Measurements from ENCODE around the gene SLAMF9.
"Not testable (repeated sequence)": the region's sequence is repeated elsewhere in the genome, so short reads cannot be mapped to it uniquely, and the experiment has no call there.

Gene SLAMF9

GRCh38 chr1:159920202-159920601, 33.8 kb downstream of the SLAMF9 start:
- DNase-seq = no peak

- DNase-seq = no peak
Observed at GRCh38 chr1:159919236-159919865, 34.7 kb downstream of the SLAMF9 start.

GRCh38 chr1:159918352-159919200, 35.5 kb downstream of the SLAMF9 start:
- DNase-seq = no peak

- DNase-seq = no peak
Observed at GRCh38 chr1:159917533-159918351, 36.3 kb downstream of the SLAMF9 start.

GRCh38 chr1:159916242-159917051, 37.6 kb downstream of the SLAMF9 start:
- DNase-seq = no peak

- no peak for DNase-seq
Observed at GRCh38 chr1:159915571-159916241, 38.3 kb downstream of the SLAMF9 start.

- DNase-seq = no peak
Observed at GRCh38 chr1:159914252-159915018, 39.6 kb downstream of the SLAMF9 start.

GRCh38 chr1:159913451-159914192, 40.4 kb downstream of the SLAMF9 start:
- DNase-seq = no peak

GRCh38 chr1:159911326-159912070, 42.5 kb downstream of the SLAMF9 start:
- peak; percentile 69 for DNase-seq

- DNase-seq = no peak
Observed at GRCh38 chr1:159908031-159908940, 45.8 kb downstream of the SLAMF9 start.

GRCh38 chr1:159906960-159907359, 47.1 kb downstream of the SLAMF9 start:
- DNase-seq = no peak

GRCh38 chr1:159904036-159904435, 50.0 kb downstream of the SLAMF9 start:
- DNase-seq = not testable (repeated sequence)

GRCh38 chr1:159902541-159902940, 51.5 kb downstream of the SLAMF9 start:
- DNase-seq = no peak
